ENCODE results near the gene B4GALNT4.
"Not testable (repeated sequence)": the region's sequence is repeated elsewhere in the genome, so short reads cannot be mapped to it uniquely, and the experiment has no call there.

- not testable (repeated sequence) for TF ChIP-seq CTCF (IDR thresholded peaks at IDR 0.05 in 4 of 5, conservative IDR thresholded peaks at IDR 0.05 in 1 of 5); POLR2A (IDR thresholded peaks at IDR 0.05)
Measured at GRCh38 chr11:410711-411110, 41.4 kb downstream of the B4GALNT4 start.

Measured in gastrocnemius medialis (tissue), 4 donors.